Uterus (tissue), 2 donors: ENCODE results near the gene PPARGC1A.

ENCODE experiments used
- POLR2A ChIP-seq, 2 donors: fragments of 450-650 bp; IDR thresholded peaks; one replicate each; pipeline ENCODE4 v1.6.1; 2016; ENCODE audit warnings: antibody characterized with exemption in 2 of 2, mild to moderate bottlenecking in 1 of 2, moderate library complexity in 1 of 2
- TF ChIP-seq, protein P1 (sequence below), 4 experiments: fragments of 200-600 bp in 2 of 4; fragments of 450-650 bp in 2 of 4; sonication (generic) in 2 of 4; IDR thresholded peaks; one replicate each; pipeline ENCODE4 v1.5.1; 2016 to 2019; ENCODE audit warnings: antibody characterized with exemption in 4 of 4, mild to moderate bottlenecking in 2 of 4, moderate library complexity in 1 of 4

GRCh38 chr4:23768541-23768940, 121.3 kb downstream of the PPARGC1A start:
- TF ChIP-seq, protein P1, sequence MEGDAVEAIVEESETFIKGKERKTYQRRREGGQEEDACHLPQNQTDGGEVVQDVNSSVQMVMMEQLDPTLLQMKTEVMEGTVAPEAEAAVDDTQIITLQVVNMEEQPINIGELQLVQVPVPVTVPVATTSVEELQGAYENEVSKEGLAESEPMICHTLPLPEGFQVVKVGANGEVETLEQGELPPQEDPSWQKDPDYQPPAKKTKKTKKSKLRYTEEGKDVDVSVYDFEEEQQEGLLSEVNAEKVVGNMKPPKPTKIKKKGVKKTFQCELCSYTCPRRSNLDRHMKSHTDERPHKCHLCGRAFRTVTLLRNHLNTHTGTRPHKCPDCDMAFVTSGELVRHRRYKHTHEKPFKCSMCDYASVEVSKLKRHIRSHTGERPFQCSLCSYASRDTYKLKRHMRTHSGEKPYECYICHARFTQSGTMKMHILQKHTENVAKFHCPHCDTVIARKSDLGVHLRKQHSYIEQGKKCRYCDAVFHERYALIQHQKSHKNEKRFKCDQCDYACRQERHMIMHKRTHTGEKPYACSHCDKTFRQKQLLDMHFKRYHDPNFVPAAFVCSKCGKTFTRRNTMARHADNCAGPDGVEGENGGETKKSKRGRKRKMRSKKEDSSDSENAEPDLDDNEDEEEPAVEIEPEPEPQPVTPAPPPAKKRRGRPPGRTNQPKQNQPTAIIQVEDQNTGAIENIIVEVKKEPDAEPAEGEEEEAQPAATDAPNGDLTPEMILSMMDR (IDR thresholded peaks at IDR 0.05): no peak
- no peak for TF ChIP-seq POLR2A (IDR thresholded peaks at IDR 0.05)
